ENCODE data around the gene FOXK1. TPM values are rescaled to one million over a fixed set of nuclear protein-coding genes. Genes with fewer than 3 reads are reported as not detected.

The FOXK1 gene
- total RNA-seq, 4 donors from 2014 or later = 28.0 to 59.9 (median 34.2) TPM

- 95 to 98% methylated on average over 10 to 16 of the region's 16 CpGs for WGBS, 2 donors (ENCODE audit: low coverage in 1 of 2)
- Histone ChIP-seq H3K36me3 (no peaks in the 10 kb centered on the region), H3K9me3 (no peaks in the 10 kb centered on the region), H3K27me3 (no peaks in the 10 kb centered on the region), H3K4me1 (peaks cover 0 to 7% (median 0%) of the 10 kb centered on the region in 4 donors), H3K4me3 (no peak overlapping the region), H3K27ac (no peak overlapping the region)
- no peak for DNase-seq
- intact Hi-C loops (cut with DNase I; ENCODE audit: low total_unique reads) (no loop called here), in situ Hi-C loops (cut with MboI; ENCODE audit: low pct_ligation_motif_present in 1 of 4, low pct_unique_long_range_greater_than_20kb in 1 of 4, low sequenced_read_pairs in 3 of 4) (no loop called here)
- TF ChIP-seq POLR2AphosphoS5 (IDR thresholded peaks at IDR 0.05) (no peak), POLR2A (IDR thresholded peaks at IDR 0.05) (no peak), EP300 (IDR thresholded peaks at IDR 0.05; ENCODE audit: low read depth) (no peak)
- TF ChIP-seq, protein P1, sequence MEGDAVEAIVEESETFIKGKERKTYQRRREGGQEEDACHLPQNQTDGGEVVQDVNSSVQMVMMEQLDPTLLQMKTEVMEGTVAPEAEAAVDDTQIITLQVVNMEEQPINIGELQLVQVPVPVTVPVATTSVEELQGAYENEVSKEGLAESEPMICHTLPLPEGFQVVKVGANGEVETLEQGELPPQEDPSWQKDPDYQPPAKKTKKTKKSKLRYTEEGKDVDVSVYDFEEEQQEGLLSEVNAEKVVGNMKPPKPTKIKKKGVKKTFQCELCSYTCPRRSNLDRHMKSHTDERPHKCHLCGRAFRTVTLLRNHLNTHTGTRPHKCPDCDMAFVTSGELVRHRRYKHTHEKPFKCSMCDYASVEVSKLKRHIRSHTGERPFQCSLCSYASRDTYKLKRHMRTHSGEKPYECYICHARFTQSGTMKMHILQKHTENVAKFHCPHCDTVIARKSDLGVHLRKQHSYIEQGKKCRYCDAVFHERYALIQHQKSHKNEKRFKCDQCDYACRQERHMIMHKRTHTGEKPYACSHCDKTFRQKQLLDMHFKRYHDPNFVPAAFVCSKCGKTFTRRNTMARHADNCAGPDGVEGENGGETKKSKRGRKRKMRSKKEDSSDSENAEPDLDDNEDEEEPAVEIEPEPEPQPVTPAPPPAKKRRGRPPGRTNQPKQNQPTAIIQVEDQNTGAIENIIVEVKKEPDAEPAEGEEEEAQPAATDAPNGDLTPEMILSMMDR (IDR thresholded peaks at IDR 0.05) = no peak
Observed at GRCh38 chr7:4731803-4732202, 49.7 kb downstream of the FOXK1 start.

DNA sequence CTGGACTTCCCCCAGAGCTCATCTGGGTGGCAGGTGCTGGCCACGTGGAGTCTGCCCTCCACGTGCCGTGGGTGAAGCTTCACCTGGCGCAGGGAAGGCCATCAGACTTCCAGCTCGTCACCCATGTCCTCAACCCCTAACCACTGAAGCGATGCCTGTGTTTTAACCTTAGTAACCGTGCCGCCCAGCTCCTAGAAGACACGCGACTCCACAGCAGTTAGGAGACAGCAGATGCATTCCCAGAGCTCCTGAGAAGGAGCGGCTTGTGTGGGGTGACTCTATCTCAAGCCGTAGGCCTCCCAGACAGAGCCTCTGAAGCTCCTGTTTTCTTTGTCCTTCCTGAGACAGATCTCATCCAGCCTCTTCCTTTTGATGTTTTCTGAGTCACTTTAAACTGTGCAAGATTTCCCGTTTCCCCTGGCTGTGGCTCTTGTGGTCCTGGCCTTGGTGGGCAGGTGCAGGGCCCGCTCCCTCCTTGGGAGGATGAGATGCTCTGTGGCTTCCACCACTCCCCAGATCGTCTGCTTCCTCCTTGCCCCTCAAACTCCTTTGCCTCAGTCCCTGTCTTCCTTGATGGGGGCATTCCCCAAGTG, 51.9 kb downstream of the FOXK1 start:
- peaks cover 0 to 7% (median 3%) of the 10 kb centered on the region in 4 donors for H3K4me1 ChIP-seq
- in situ Hi-C loops (cut with MboI; ENCODE audit: low pct_ligation_motif_present in 1 of 4, low pct_unique_long_range_greater_than_20kb in 1 of 4, low sequenced_read_pairs in 3 of 4) (no loop called here), intact Hi-C loops (cut with DNase I; ENCODE audit: low total_unique reads) (no loop called here)
- TF ChIP-seq EP300 (IDR thresholded peaks at IDR 0.05; ENCODE audit: low read depth) (no peak), POLR2AphosphoS5 (IDR thresholded peaks at IDR 0.05) (no peak), POLR2A (IDR thresholded peaks at IDR 0.05) (no peak)
- TF ChIP-seq, protein P1 (IDR thresholded peaks at IDR 0.05) = no peak
- no peaks in the 10 kb centered on the region for H3K27me3 ChIP-seq
- no peaks in the 10 kb centered on the region for H3K9me3 ChIP-seq
- 86% methylated on average over 15 of the region's 15 CpGs; no CpG with 5 or more reads in 1 of the 2 donors for WGBS, 2 donors (ENCODE audit: low coverage in 1 of 2)
- no peaks in the 10 kb centered on the region for H3K36me3 ChIP-seq
- no peak overlapping the region for H3K27ac ChIP-seq
- no peak overlapping the region for H3K4me3 ChIP-seq
- DNase-seq = no peak

DNA sequence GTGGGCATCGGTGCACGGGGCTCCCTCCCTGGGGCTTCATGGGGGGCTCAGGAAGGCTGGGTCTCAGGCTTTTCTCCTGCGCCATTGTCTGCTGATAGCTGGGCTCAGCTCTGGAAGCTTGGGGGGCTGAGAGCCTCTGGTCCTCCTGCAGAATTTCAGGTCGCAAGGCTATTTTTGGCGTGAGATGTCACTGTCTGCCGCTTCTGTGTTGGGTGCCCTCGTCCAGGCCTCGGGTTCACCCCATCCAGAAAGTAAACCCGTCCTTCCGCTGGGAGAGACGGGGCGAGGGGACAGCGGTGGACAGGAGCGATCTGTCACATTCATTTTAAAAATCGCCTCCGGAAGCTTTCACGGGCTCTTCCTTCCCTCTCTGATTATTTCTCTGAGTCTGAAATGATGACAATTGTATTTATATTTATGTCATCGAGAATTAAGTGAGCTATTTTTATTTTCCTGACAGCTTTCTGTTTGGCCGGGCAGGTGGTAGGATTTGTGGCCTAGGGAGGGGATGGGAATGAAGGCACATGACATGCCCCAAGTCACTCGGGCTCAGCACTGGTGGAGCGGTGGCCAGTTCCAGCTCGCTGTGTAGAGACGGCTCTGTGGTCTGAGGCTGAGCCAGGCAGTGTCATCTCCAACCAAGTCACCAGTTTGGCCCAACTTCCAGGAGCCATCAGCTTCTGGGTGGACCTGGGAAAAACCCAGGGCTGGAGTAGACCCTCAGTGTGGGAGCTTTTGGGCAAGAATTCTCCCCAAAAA, 52.7 kb downstream of the FOXK1 start:
- intact Hi-C loops (cut with DNase I; ENCODE audit: low total_unique reads) = no loop called here
- Histone ChIP-seq H3K4me1 (peaks cover 0 to 13% (median 8%) of the 10 kb centered on the region in 4 donors), H3K27me3 (no peaks in the 10 kb centered on the region), H3K36me3 (no peaks in the 10 kb centered on the region), H3K4me3 (no peak overlapping the region), H3K9me3 (no peaks in the 10 kb centered on the region), H3K27ac (no peak overlapping the region)
- in situ Hi-C loops (cut with MboI; ENCODE audit: low pct_ligation_motif_present in 1 of 4, low pct_unique_long_range_greater_than_20kb in 1 of 4, low sequenced_read_pairs in 3 of 4) = no loop called here
- no peak for DNase-seq
- TF ChIP-seq POLR2AphosphoS5 (IDR thresholded peaks at IDR 0.05) (no peak), POLR2A (IDR thresholded peaks at IDR 0.05) (no peak)
- WGBS, 2 donors (ENCODE audit: low coverage in 1 of 2) = 89 to 95% methylated on average over 12 to 22 of the region's 23 CpGs

DNA sequence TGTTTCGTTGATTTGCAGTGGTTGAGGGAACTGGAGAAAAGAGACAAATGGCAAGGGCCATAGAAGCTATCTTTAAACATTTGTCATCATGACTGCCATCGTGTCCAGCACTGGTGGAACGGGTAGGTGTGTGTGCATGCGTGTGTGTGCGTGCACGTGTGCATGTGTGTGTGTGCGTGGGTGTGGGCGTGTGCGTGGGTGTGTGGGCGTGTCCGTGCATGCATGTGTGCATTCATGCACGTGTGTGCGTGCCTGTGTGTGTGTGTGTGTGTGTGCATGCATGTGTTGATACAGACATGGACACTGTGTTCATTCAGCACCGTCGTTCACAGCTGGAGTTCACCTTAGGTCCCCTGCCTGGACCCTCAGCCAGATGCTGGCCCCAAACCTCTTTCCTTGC, 55.2 kb downstream of the FOXK1 start:
- in situ Hi-C loops (cut with MboI; ENCODE audit: low pct_ligation_motif_present in 1 of 4, low pct_unique_long_range_greater_than_20kb in 1 of 4, low sequenced_read_pairs in 3 of 4) (no loop called here), intact Hi-C loops (cut with DNase I; ENCODE audit: low total_unique reads) (no loop called here)
- Histone ChIP-seq H3K4me3 (no peak overlapping the region), H3K27me3 (no peaks in the 10 kb centered on the region), H3K9me3 (no peaks in the 10 kb centered on the region), H3K27ac (no peak overlapping the region), H3K4me1 (peaks cover 4 to 28% (median 15%) of the 10 kb centered on the region in 4 donors), H3K36me3 (no peaks in the 10 kb centered on the region)
- WGBS, 2 donors (ENCODE audit: low coverage in 1 of 2) = 94% methylated on average over 15 of the region's 15 CpGs; no CpG with 5 or more reads in 1 of the 2 donors
- TF ChIP-seq POLR2AphosphoS5 (IDR thresholded peaks at IDR 0.05) (no peak), POLR2A (IDR thresholded peaks at IDR 0.05) (no peak), EP300 (IDR thresholded peaks at IDR 0.05; ENCODE audit: low read depth) (no peak)
- TF ChIP-seq, protein P1 (IDR thresholded peaks at IDR 0.05) = no peak
- no peak for DNase-seq

Data from transverse colon (tissue), 4 donors.